Fibroblast of lung (primary cell): ENCODE measurements around the gene TK1. TPM values are rescaled to one million over a fixed set of nuclear protein-coding genes. Genes with fewer than 3 reads are reported as not detected.

Experiments used
- DNase-seq, 2 donors: peaks; one replicate each; pipeline versions ENCODE4 v3.0.0 to v3.0.0-alpha.2; 2010; ENCODE audit warnings: low read depth in 2 of 2
- H2AFZ ChIP-seq: 2 replicates; pipeline ENCODE4 v1.5.1; 2012; ENCODE audit warnings: low read length, control low read depth, inconsistent platforms
- H3K27ac ChIP-seq: 2 replicates; pipeline ENCODE4 v1.5.1; 2011; ENCODE audit warnings: low read length, control low read depth; ENCODE audit not compliant: insufficient read depth
- H3K27me3 ChIP-seq: 2 replicates; pipeline ENCODE4 v1.5.1; 2011; ENCODE audit warnings: mild to moderate bottlenecking, low read length; ENCODE audit not compliant: control insufficient read depth, insufficient read depth
- H3K36me3 ChIP-seq: 2 replicates; pipeline ENCODE4 v1.5.1; 2011; ENCODE audit warnings: low read length; ENCODE audit not compliant: control insufficient read depth, insufficient read depth
- H3K4me1 ChIP-seq: 2 replicates; pipeline ENCODE4 v1.5.1; 2011; ENCODE audit warnings: low read length; ENCODE audit not compliant: control insufficient read depth, insufficient read depth; ENCODE audit errors: extremely low read depth
- H3K4me2 ChIP-seq: 2 replicates; pipeline ENCODE4 v1.5.1; 2011; ENCODE audit warnings: low read length, control low read depth; ENCODE audit not compliant: insufficient read depth; ENCODE audit errors: extremely low read depth
- H3K4me3 ChIP-seq, 4 experiments: fragments of 200-600 bp in 1 of 4; sonication (generic) in 1 of 4; replicated peaks in 1 of 4; 2 replicates each; pipeline ENCODE4 v1.5.1; 2011 to 2016; ENCODE audit warnings: low read length in 4 of 4, low read depth in 3 of 4, mild to moderate bottlenecking in 3 of 4, control low read depth in 2 of 4, inconsistent platforms in 1 of 4, mixed read lengths in 1 of 4; ENCODE audit not compliant: insufficient read depth in 1 of 4; ENCODE audit errors: control extremely low read depth in 1 of 4
- H3K79me2 ChIP-seq: 2 replicates; pipeline ENCODE4 v1.5.1; 2012; ENCODE audit warnings: mild to moderate bottlenecking, low read length, inconsistent platforms; ENCODE audit not compliant: control insufficient read depth, insufficient read depth
- H3K9ac ChIP-seq: 2 replicates; pipeline ENCODE4 v1.5.1; 2011; ENCODE audit warnings: mild to moderate bottlenecking, low read length, control low read depth; ENCODE audit not compliant: insufficient read depth
- H3K9me3 ChIP-seq: 2 replicates; pipeline ENCODE4 v1.5.1; 2012; ENCODE audit warnings: low read depth, low read length; ENCODE audit not compliant: control insufficient read depth, insufficient read depth
- H4K20me1 ChIP-seq: 2 replicates; pipeline ENCODE4 v1.5.1; 2011; ENCODE audit warnings: low read length; ENCODE audit not compliant: control insufficient read depth, insufficient read depth; ENCODE audit errors: extremely low read depth
- EZH2 ChIP-seq: IDR thresholded peaks from 2 replicates; pipeline ENCODE4 v1.5.1; 2012; ENCODE audit warnings: low read length, control low read depth, mild to moderate bottlenecking; ENCODE audit errors: missing control alignments
- polyA plus RNA-seq, 2 donors: library from polyadenylated mRNA; depleted of rRNA in 1 of 2; stranded (reverse) in 1 of 2; unstranded in 1 of 2; fragments of >200 nt; gene quantifications; 2 replicates each; pipeline ENCODE4 v1.2.1, GENCODE V29; 2011 to 2012; ENCODE audit warnings: missing spikeins in 1 of 2
- total RNA-seq: library from RNA; depleted of rRNA; stranded (reverse); fragments of >200 nt; gene quantifications from 2 replicates; pipeline ENCODE4 v1.2.1, GENCODE V29; 2014
- TF ChIP-seq, protein P1 (sequence below), 2 donors: IDR thresholded peaks in 1 of 2; conservative IDR thresholded peaks in 1 of 2; 1 replicate in 1 of 2; 2 replicates in 1 of 2; pipeline ENCODE4 v1.5.1; 2011 to 2012; ENCODE audit warnings: low read length in 2 of 2, control low read depth in 1 of 2, inconsistent platforms in 1 of 2, low read depth in 1 of 2, mild to moderate bottlenecking in 1 of 2

The TK1 gene
- total and polyA plus RNA-seq, 2 donors (not counting 1 experiment from before 2014, with no cell fraction given), result 40.6 to 69.2 TPM

DNA sequence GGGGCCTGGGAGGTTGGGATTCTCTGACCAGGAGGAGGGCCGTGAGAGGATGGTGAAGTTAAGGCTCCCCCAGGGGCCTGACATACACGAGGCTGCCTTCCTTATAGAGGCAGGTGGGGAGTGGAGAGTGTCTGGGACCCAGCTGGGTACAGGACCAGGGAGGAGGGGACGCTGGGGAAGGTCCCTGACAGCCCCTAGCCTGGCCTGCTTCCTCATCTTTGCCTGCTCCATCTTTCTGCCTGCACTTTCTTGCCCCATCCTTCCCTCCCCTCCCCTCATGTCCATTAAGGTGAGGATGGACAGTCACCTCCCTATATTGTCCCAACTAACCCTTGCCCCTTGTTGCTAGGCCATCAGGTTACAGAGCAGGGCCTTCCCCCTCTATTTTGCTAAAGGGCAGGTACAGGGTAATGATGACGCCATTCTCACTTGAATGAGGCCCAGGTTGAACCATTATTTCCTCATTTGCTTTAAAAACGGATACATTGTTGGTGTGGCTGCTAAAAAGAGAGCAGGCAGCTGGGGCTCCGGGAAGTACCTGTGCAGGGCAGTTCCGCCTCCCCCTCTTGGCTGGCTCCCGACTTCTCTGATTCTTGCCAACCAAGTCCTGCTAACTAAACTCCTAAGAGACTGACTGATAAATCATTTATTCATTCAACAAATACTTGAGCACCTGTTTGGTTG is 39.4 kb downstream of the TK1 start:
- no peak overlapping the region for H2AFZ ChIP-seq
- H4K20me1 ChIP-seq, result no peaks in the 10 kb centered on the region
- H3K27me3 ChIP-seq, result no peaks in the 10 kb centered on the region
- no peaks in the 10 kb centered on the region for H3K36me3 ChIP-seq
- TF ChIP-seq, protein P1, sequence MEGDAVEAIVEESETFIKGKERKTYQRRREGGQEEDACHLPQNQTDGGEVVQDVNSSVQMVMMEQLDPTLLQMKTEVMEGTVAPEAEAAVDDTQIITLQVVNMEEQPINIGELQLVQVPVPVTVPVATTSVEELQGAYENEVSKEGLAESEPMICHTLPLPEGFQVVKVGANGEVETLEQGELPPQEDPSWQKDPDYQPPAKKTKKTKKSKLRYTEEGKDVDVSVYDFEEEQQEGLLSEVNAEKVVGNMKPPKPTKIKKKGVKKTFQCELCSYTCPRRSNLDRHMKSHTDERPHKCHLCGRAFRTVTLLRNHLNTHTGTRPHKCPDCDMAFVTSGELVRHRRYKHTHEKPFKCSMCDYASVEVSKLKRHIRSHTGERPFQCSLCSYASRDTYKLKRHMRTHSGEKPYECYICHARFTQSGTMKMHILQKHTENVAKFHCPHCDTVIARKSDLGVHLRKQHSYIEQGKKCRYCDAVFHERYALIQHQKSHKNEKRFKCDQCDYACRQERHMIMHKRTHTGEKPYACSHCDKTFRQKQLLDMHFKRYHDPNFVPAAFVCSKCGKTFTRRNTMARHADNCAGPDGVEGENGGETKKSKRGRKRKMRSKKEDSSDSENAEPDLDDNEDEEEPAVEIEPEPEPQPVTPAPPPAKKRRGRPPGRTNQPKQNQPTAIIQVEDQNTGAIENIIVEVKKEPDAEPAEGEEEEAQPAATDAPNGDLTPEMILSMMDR (conservative IDR thresholded peaks at IDR 0.05 in 1 of 2, IDR thresholded peaks at IDR 0.05 in 1 of 2; ENCODE audit: low read depth in 1 of 2, low read length in 2 of 2), result no peak
- no peak for TF ChIP-seq EZH2
- no peak overlapping the region for H3K4me3 ChIP-seq
- H3K4me1 ChIP-seq, result peaks cover 19% of the 10 kb centered on the region
- no peak overlapping the region for H3K9ac ChIP-seq
- H3K4me2 ChIP-seq, result no peak overlapping the region
- H3K9me3 ChIP-seq, result no peaks in the 10 kb centered on the region
- no peaks in the 10 kb centered on the region for H3K79me2 ChIP-seq
- no peak for DNase-seq
- H3K27ac ChIP-seq, result no peak overlapping the region

DNA sequence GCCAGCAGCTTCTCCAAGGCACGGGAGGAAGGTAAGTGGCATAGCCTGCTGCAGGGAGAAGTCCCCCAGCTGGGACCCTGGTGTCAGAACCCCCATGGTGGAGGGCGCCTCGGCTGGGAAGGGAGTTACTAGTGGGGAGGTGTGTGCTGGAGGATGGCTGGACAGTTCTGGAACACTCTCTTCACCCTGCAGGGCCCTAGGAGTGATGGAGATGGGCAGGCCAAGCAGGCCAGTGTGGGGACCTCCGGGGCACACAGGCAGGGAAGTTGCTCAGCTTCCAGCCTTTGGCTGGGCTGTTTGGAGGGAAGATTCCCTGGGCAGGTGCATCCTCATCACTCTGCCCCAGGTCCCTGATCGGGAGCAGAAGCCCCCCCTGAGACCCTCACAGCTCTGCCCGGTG is 40.0 kb downstream of the TK1 start:
- no peak for TF ChIP-seq EZH2
- TF ChIP-seq, protein P1 (conservative IDR thresholded peaks at IDR 0.05 in 1 of 2, IDR thresholded peaks at IDR 0.05 in 1 of 2; ENCODE audit: low read depth in 1 of 2, low read length in 2 of 2), result no peak
- Histone ChIP-seq H3K9ac (no peak overlapping the region), H3K36me3 (no peaks in the 10 kb centered on the region), H4K20me1 (no peaks in the 10 kb centered on the region), H3K4me3 (no peak overlapping the region), H3K4me1 (peaks cover 21% of the 10 kb centered on the region), H3K27me3 (no peaks in the 10 kb centered on the region), H2AFZ (no peak overlapping the region), H3K79me2 (no peaks in the 10 kb centered on the region), H3K9me3 (no peaks in the 10 kb centered on the region), H3K27ac (no peak overlapping the region), H3K4me2 (no peak overlapping the region)
- no peak for DNase-seq

- H3K9me3 ChIP-seq, result no peaks in the 10 kb centered on the region
- no peak overlapping the region for H3K9ac ChIP-seq
- no peaks in the 10 kb centered on the region for H3K79me2 ChIP-seq
- no peaks in the 10 kb centered on the region for H4K20me1 ChIP-seq
- H3K27ac ChIP-seq, result no peak overlapping the region
- H3K27me3 ChIP-seq, result no peaks in the 10 kb centered on the region
- peaks cover 24% of the 10 kb centered on the region for H3K4me1 ChIP-seq
- no peak overlapping the region for H3K4me3 ChIP-seq
- no peak for TF ChIP-seq EZH2
- TF ChIP-seq, protein P1 (conservative IDR thresholded peaks at IDR 0.05 in 1 of 2, IDR thresholded peaks at IDR 0.05 in 1 of 2; ENCODE audit: low read depth in 1 of 2, low read length in 2 of 2), result no peak
- H2AFZ ChIP-seq, result no peak overlapping the region
- H3K36me3 ChIP-seq, result no peaks in the 10 kb centered on the region
- H3K4me2 ChIP-seq, result no peak overlapping the region
- DNase-seq, result no peak
Measured at GRCh38 chr17:78146471-78146869, 40.4 kb downstream of the TK1 start.
